ENCODE measurements around the gene INHBB.
"Not testable (repeated sequence)": the region's sequence is repeated elsewhere in the genome, so short reads cannot be mapped to it uniquely, and the experiment has no call there.

The INHBB gene

GRCh38 chr2:120316528-120317179 is 29.3 kb upstream of the INHBB start:
- TF ChIP-seq CTCF (IDR thresholded peaks at IDR 0.05), result no peak
- TF ChIP-seq ZFX (IDR thresholded peaks at IDR 0.05; ENCODE audit: borderline replicate concordance), result no peak
- H3K27ac ChIP-seq, result no peak overlapping the region

- H3K27ac ChIP-seq, result no peak overlapping the region
- TF ChIP-seq CTCF (IDR thresholded peaks at IDR 0.05) (no peak), ZFX (IDR thresholded peaks at IDR 0.05; ENCODE audit: borderline replicate concordance) (no peak)
Observed at GRCh38 chr2:120317180-120317533, 28.8 kb upstream of the INHBB start.

GRCh38 chr2:120317916-120318315 is 28.0 kb upstream of the INHBB start:
- no peak for TF ChIP-seq CTCF (IDR thresholded peaks at IDR 0.05)
- no peak for TF ChIP-seq ZFX (IDR thresholded peaks at IDR 0.05; ENCODE audit: borderline replicate concordance)
- no peak overlapping the region for H3K27ac ChIP-seq

- TF ChIP-seq ZFX (IDR thresholded peaks at IDR 0.05; ENCODE audit: borderline replicate concordance) (no peak), CTCF (IDR thresholded peaks at IDR 0.05) (no peak)
- no peak overlapping the region for H3K27ac ChIP-seq
Observed at GRCh38 chr2:120318626-120319025, 27.3 kb upstream of the INHBB start.

GRCh38 chr2:120319123-120319522 is 26.8 kb upstream of the INHBB start:
- no peak overlapping the region for H3K27ac ChIP-seq
- no peak for TF ChIP-seq ZFX (IDR thresholded peaks at IDR 0.05; ENCODE audit: borderline replicate concordance)
- TF ChIP-seq CTCF (IDR thresholded peaks at IDR 0.05), result no peak

GRCh38 chr2:120319686-120320317 is 26.1 kb upstream of the INHBB start:
- TF ChIP-seq CTCF (IDR thresholded peaks at IDR 0.05), result no peak
- no peak for TF ChIP-seq ZFX (IDR thresholded peaks at IDR 0.05; ENCODE audit: borderline replicate concordance)
- no peak overlapping the region for H3K27ac ChIP-seq

- TF ChIP-seq CTCF (IDR thresholded peaks at IDR 0.05) (no peak), ZFX (IDR thresholded peaks at IDR 0.05; ENCODE audit: borderline replicate concordance) (no peak)
- no peak overlapping the region for H3K27ac ChIP-seq
Observed at GRCh38 chr2:120320318-120320851, 25.6 kb upstream of the INHBB start.

- not testable (repeated sequence) for H3K27ac ChIP-seq
Observed at GRCh38 chr2:120320887-120321556, 24.9 kb upstream of the INHBB start.
